H1 (cell line): ENCODE results near the gene MYH16. TPM values are rescaled to one million over a fixed set of nuclear protein-coding genes. Genes with fewer than 3 reads are reported as not detected.

ENCODE experiments used
- CTCF ChIA-PET: fragments of 300-600 bp; sonication (Branson Sonifier 250); formaldehyde crosslinking; loops from one replicate; lab custom pipeline; 2021; ENCODE audit not compliant: partially characterized antibody; lab: Charles Lee
- POLR2A ChIA-PET: fragments of 300-600 bp; sonication (Branson Sonifier 250); formaldehyde crosslinking; loops from one replicate; lab custom pipeline; 2021; ENCODE audit warnings: inconsistent platforms; ENCODE audit not compliant: partially characterized antibody; lab: Charles Lee
- DNase-seq, 2 experiments: peaks; one replicate each; pipeline versions ENCODE4 v3.0.0 to v3.0.0-alpha.2; 2010 to 2022; ENCODE audit warnings: low spot score in 2 of 2, low read depth in 1 of 2, mixed read lengths in 1 of 2
- FAIRE-seq: peaks from 2 replicates; lab custom pipeline; 2011; peaks lifted over from hg19 to GRCh38; lab: Jason Lieb, UNC
- H2AFZ ChIP-seq: 2 replicates; pipeline ENCODE4 v1.8.1; 2012; ENCODE audit warnings: low read length, inconsistent platforms
- H2AK5ac ChIP-seq: 2 replicates; pipeline ENCODE4 v1.6.1; 2013; ENCODE audit warnings: low read depth, low read length
- H2BK120ac ChIP-seq: replicated peaks from 2 replicates; pipeline ENCODE3; 2013; ENCODE audit warnings: low read depth, low read length, inconsistent platforms
- H2BK12ac ChIP-seq: 2 replicates; pipeline ENCODE4 v1.6.1; 2013; ENCODE audit warnings: low read depth, low read length
- H2BK15ac ChIP-seq: 2 replicates; pipeline ENCODE4 v1.6.1; 2013; ENCODE audit warnings: low read length
- H2BK20ac ChIP-seq: 2 replicates; pipeline ENCODE4 v1.6.1; 2013; ENCODE audit warnings: low read length
- H2BK5ac ChIP-seq: 2 replicates; pipeline ENCODE4 v1.6.1; 2013; ENCODE audit warnings: low read depth, low read length
- H3K14ac ChIP-seq: 2 replicates; pipeline ENCODE4 v1.6.1; 2013; ENCODE audit warnings: inconsistent platforms; ENCODE audit not compliant: insufficient read length
- H3K18ac ChIP-seq: 2 replicates; pipeline ENCODE4 v1.6.1; 2013; ENCODE audit warnings: low read length; ENCODE audit errors: extremely low read depth
- H3K23ac ChIP-seq: 2 replicates; pipeline ENCODE4 v1.6.1; 2013; ENCODE audit warnings: inconsistent platforms; ENCODE audit not compliant: insufficient read length
- H3K23me2 ChIP-seq: 2 replicates; pipeline ENCODE4 v1.6.1; 2013; ENCODE audit warnings: low read depth, low read length
- H3K27ac ChIP-seq: 2 replicates; pipeline ENCODE4 v1.6.1; 2011; ENCODE audit warnings: low read depth, low read length, inconsistent platforms
- H3K27me3 ChIP-seq, 4 experiments: replicated peaks in 1 of 4; 1 replicate in 1 of 4; 2 replicates in 3 of 4; pipeline versions ENCODE4 v1.6.1 to v1.8.1; 2011 to 2013; ENCODE audit warnings: low read length in 3 of 4, mild to moderate bottlenecking in 3 of 4, inconsistent platforms in 2 of 4, mixed read lengths in 2 of 4, moderate library complexity in 1 of 4; ENCODE audit not compliant: control insufficient read depth in 3 of 4, insufficient read depth in 3 of 4; ENCODE audit errors: extremely low read depth in 1 of 4
- H3K36me3 ChIP-seq, 4 experiments: 2 replicates each; pipeline versions ENCODE4 v1.6.1 to v1.8.1; 2011 to 2013; ENCODE audit warnings: mild to moderate bottlenecking in 4 of 4, low read length in 3 of 4, moderate library complexity in 2 of 4, control low read depth in 1 of 4, inconsistent platforms in 1 of 4; ENCODE audit not compliant: insufficient read depth in 4 of 4, control insufficient read depth in 2 of 4
- H3K4ac ChIP-seq: replicated peaks from 2 replicates; pipeline ENCODE3; 2013; ENCODE audit warnings: low read length, low read depth, mixed read lengths, inconsistent platforms; ENCODE audit not compliant: insufficient read length
- H3K4me1 ChIP-seq, 4 experiments: replicated peaks in 1 of 4; 1 replicate in 1 of 4; 2 replicates in 3 of 4; pipeline versions ENCODE4 v1.6.1 to v1.8.1; 2011 to 2013; ENCODE audit warnings: low read length in 3 of 4, inconsistent platforms in 2 of 4, mixed read lengths in 1 of 4; ENCODE audit not compliant: insufficient read depth in 4 of 4, control insufficient read depth in 3 of 4
- H3K4me2 ChIP-seq, 2 experiments: 2 replicates each; pipeline versions ENCODE4 v1.6.1 to v1.8.1; 2011 to 2013; ENCODE audit warnings: low read depth in 2 of 2, low read length in 2 of 2, control low read depth in 1 of 2, inconsistent platforms in 1 of 2, mild to moderate bottlenecking in 1 of 2; ENCODE audit not compliant: insufficient read depth in 1 of 2
- H3K4me3 ChIP-seq, 4 experiments: fragments of 200-600, 300-600 bp in 1 of 4; sonication (generic), shearing (Covaris generic), sonication (Bioruptor Twin) in 1 of 4; 2 replicates each; pipeline versions ENCODE4 v1.5.1 to v1.8.1; 2011 to 2016; ENCODE audit warnings: low read length in 4 of 4, low read depth in 3 of 4, control low read depth in 2 of 4, inconsistent platforms in 2 of 4, mild to moderate bottlenecking in 2 of 4, mixed read lengths in 1 of 4, moderate library complexity in 1 of 4; ENCODE audit not compliant: insufficient read depth in 2 of 4; ENCODE audit errors: extremely low read depth in 1 of 4
- H3K56ac ChIP-seq: replicated peaks from 2 replicates; pipeline ENCODE3; 2013; ENCODE audit warnings: low read depth, mild to moderate bottlenecking, mixed read lengths, low read length, inconsistent platforms; ENCODE audit not compliant: insufficient read length
- H3K79me1 ChIP-seq: 2 replicates; pipeline ENCODE4 v1.6.1; 2013; ENCODE audit warnings: low read depth, low read length, control low read depth
- H3K79me2 ChIP-seq, 2 experiments: 2 replicates each; pipeline versions ENCODE4 v1.6.1 to v1.8.1; 2012 to 2013; ENCODE audit warnings: low read length in 2 of 2, mild to moderate bottlenecking in 2 of 2, inconsistent platforms in 1 of 2; ENCODE audit not compliant: insufficient read depth in 2 of 2, control insufficient read depth in 1 of 2
- H3K9ac ChIP-seq, 4 experiments: replicated peaks in 1 of 4; 1 replicate in 1 of 4; 2 replicates in 3 of 4; pipeline versions ENCODE4 v1.6.1 to v1.8.1; 2011 to 2013; ENCODE audit warnings: low read depth in 3 of 4, low read length in 3 of 4, control low read depth in 2 of 4, mild to moderate bottlenecking in 2 of 4, moderate library complexity in 2 of 4, inconsistent platforms in 1 of 4; ENCODE audit errors: extremely low read depth in 1 of 4
- H3K9me3 ChIP-seq, 2 experiments: 2 replicates each; pipeline versions ENCODE4 v1.6.1 to v1.8.1; 2012 to 2013; ENCODE audit warnings: mild to moderate bottlenecking in 2 of 2, moderate library complexity in 2 of 2, control low read depth in 1 of 2, inconsistent platforms in 1 of 2, low read depth in 1 of 2, low read length in 1 of 2, mixed read lengths in 1 of 2; ENCODE audit not compliant: insufficient read depth in 2 of 2
- H4K20me1 ChIP-seq, 2 experiments: replicated peaks in 1 of 2; 2 replicates each; pipeline versions ENCODE3 to v1.8.1; 2011 to 2013; ENCODE audit warnings: inconsistent platforms in 2 of 2, low read length in 2 of 2, mild to moderate bottlenecking in 1 of 2; ENCODE audit not compliant: insufficient read depth in 2 of 2, control insufficient read depth in 1 of 2
- H4K5ac ChIP-seq: 2 replicates; pipeline ENCODE4 v1.6.1; 2013; ENCODE audit warnings: low read length, low read depth, mixed read lengths, inconsistent platforms; ENCODE audit not compliant: insufficient read length
- H4K8ac ChIP-seq: 2 replicates; pipeline ENCODE4 v1.8.0; 2013; ENCODE audit warnings: mild to moderate bottlenecking, moderate library complexity, low read length, inconsistent platforms; ENCODE audit not compliant: insufficient read depth; ENCODE audit errors: extremely low read depth
- H4K91ac ChIP-seq: replicated peaks from 2 replicates; pipeline ENCODE3; 2013; ENCODE audit warnings: low read length, mixed read lengths, inconsistent platforms; ENCODE audit not compliant: insufficient read length
- CBX5 ChIP-seq: fragments of 300-800, 300-1000 bp; sonication (generic); IDR thresholded peaks from 2 replicates; pipeline ENCODE4 v1.7.1; 2016; ENCODE audit warnings: antibody characterized with exemption, low read length, low read depth
- EGR1 ChIP-seq: IDR thresholded peaks from 2 replicates; pipeline ENCODE4 v1.6.1; 2011; ENCODE audit warnings: low read depth, low read length, borderline replicate concordance
- GABPA ChIP-seq: IDR thresholded peaks from 2 replicates; pipeline ENCODE4 v1.6.1; 2011; ENCODE audit warnings: mild to moderate bottlenecking, low read length, moderate library complexity, borderline replicate concordance; ENCODE audit not compliant: insufficient read depth
- TBP ChIP-seq: IDR thresholded peaks from 2 replicates; pipeline ENCODE4 v1.6.1; 2011; ENCODE audit warnings: low read depth, low read length, improper control_type of control experiment
- TEAD4 ChIP-seq: IDR thresholded peaks from 2 replicates; pipeline ENCODE4 v1.6.1; 2012; ENCODE audit warnings: low read depth, low read length, inconsistent platforms, mixed read lengths
- WGBS, 2 experiments: shearing (Covaris generic) in 1 of 2; methylation state at CpG; one replicate each; pipeline versions ENCODE4 v1.1.6 to v1.1.7; 2013 to 2015; ENCODE audit warnings: low lambda C conversion rate in 2 of 2, mixed read lengths in 2 of 2, inconsistent platforms in 1 of 2, low coverage in 1 of 2, missing lambda C conversion rate in 1 of 2; ENCODE audit not compliant: insufficient replicate concordance in 2 of 2, insufficient coverage in 1 of 2, insufficient read length in 1 of 2; ENCODE audit errors: extremely low coverage in 1 of 2, missing lambda C conversion rate in 1 of 2; 5-methylcytosine and 5-hydroxymethylcytosine counted together
- polyA plus RNA-seq, 7 experiments: library from polyadenylated mRNA; depleted of rRNA in 3 of 7; stranded (reverse) in 5 of 7; unstranded in 2 of 7; fragments of >200 nt in 5 of 7; fragments of 200-250 nt in 2 of 7; gene quantifications; 1 replicate in 5 of 7; 2 replicates in 1 of 7; 4 replicates in 1 of 7; pipeline versions ENCODE4 v1.2.1 to v1.2.3, GENCODE V29; 2011 to 2013; ENCODE audit warnings: missing spikeins in 2 of 7, mixed read lengths in 2 of 7
- total RNA-seq: library from RNA; stranded (reverse); fragmentation: NEBNext Ultra II Directional; extraction: Animal tissue kit (Norgen Biotek cat#: 25700); gene quantifications from 2 replicates; pipeline ENCODE4 v1.2.1, GENCODE V29; 2021

The MYH16 gene
- total and polyA plus RNA-seq, 2 of the 8 experiments (the other 6 are each of a cell fraction or from before 2014, with no cell fraction given): not detected

- Histone ChIP-seq H4K20me1 (peaks cover 0 to 2% of the 10 kb centered on the region in 2 experiments), H4K91ac (no peak overlapping the region), H3K36me3 (no peaks in the 10 kb centered on the region), H4K5ac (no peak overlapping the region), H3K9ac (no peak overlapping the region; a peak in 1 of 7 replicates), H3K4me3 (no peak overlapping the region), H2BK15ac (no peak overlapping the region), H2AFZ (no peak overlapping the region), H4K8ac (no peak overlapping the region), H3K79me1 (no peaks in the 10 kb centered on the region), H3K27ac (no peak overlapping the region), H3K79me2 (no peaks in the 10 kb centered on the region), H3K23me2 (no peaks in the 10 kb centered on the region), H2BK120ac (no peak overlapping the region), H3K4me1 (0 out of 7 replicates have a peak, but pooled peaks cover 0 to 2% (median 0%) of the 10 kb centered on the region in 4 experiments), H2AK5ac (no peak overlapping the region), H3K4me2 (no peak overlapping the region), H2BK5ac (no peak overlapping the region), H3K23ac (no peak overlapping the region), H3K4ac (no peak overlapping the region), H2BK20ac (no peak overlapping the region), H2BK12ac (no peak overlapping the region), H3K9me3 (no peaks in the 10 kb centered on the region), H3K56ac (no peak overlapping the region), H3K18ac (no peak overlapping the region), H3K14ac (no peak overlapping the region), H3K27me3 (no peaks in the 10 kb centered on the region)
- no peak for DNase-seq
- CTCF ChIA-PET: interaction anchor here (0.9 to 2.6 kb wide), 6 partner anchors 10 to 227 kb away, joined by 3 to 11 read pairs (median 4); no protein-coding TSS in a partner anchor
- POLR2A ChIA-PET: interaction anchor here (0.9 to 1.4 kb wide), 3 partner anchors 12 to 140 kb away, joined by 3 to 5 read pairs (median 4); partner anchors contain the start of genes BUD31 and PDAP1
- WGBS, 2 experiments: 93% methylated on average over 17 of the region's 17 CpGs; no CpG with 5 or more reads in 1 of the 2 experiments
- no peak for FAIRE-seq
- TF ChIP-seq GABPA (no peak), EGR1 (no peak), TEAD4 (no peak), CBX5 (no peak), TBP (no peak)
Measured at GRCh38 chr7:99267841-99268576, 4.6 kb upstream of the MYH16 start.
